Forelimb muscle (tissue), 1 donor: ENCODE measurements around the gene AKAP13. TPM values are rescaled to one million over a fixed set of nuclear protein-coding genes. Genes with fewer than 3 reads are reported as not detected.

Experiments
- DNase-seq: peaks from one replicate; pipeline ENCODE4 v3.0.0-alpha.2; 2013; ENCODE audit warnings: low read depth
- polyA plus RNA-seq: library from polyadenylated mRNA; unstranded; fragments of 120-200 nt; gene quantifications from one replicate; pipeline ENCODE4 v1.2.1, GENCODE V29; 2013; ENCODE audit not compliant: insufficient read length

The AKAP13 gene
- polyA plus RNA-seq, 1 donor: 61.1 TPM

- DNase-seq: peak; percentile 67
Observed at GRCh38 chr15:85730001-85730820, 349.8 kb downstream of the AKAP13 start.

DNA sequence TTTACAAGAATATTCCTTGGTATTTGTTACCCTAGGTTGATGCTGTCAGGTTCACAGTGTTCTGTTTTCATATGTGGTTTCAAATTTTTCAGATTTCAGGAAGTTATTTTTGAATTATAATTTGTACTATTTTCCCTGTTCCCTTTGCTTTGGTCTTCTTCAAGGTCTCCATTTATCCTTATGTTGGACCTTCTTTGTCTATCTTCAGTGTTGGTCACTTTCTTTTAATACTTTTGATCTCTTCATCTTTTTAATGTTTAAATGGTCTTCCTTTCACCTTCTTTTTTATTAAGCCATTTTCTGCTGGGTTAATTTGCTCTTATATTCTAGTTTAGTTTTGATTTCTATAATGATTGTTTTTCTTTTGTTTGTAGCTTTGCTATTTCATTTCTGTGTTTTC is 353.0 kb downstream of the AKAP13 start:
- DNase-seq: no peak

GRCh38 chr15:85737061-85737460 is 356.7 kb downstream of the AKAP13 start:
- DNase-seq: no peak

GRCh38 chr15:85741021-85741421 is 360.6 kb downstream of the AKAP13 start:
- DNase-seq: no peak

- DNase-seq: no peak
Observed at GRCh38 chr15:85741662-85742061, 361.3 kb downstream of the AKAP13 start.

- DNase-seq: no peak
Observed at GRCh38 chr15:85742186-85742821, 361.9 kb downstream of the AKAP13 start.

GRCh38 chr15:85743392-85744055 is 363.1 kb downstream of the AKAP13 start:
- no peak for DNase-seq

GRCh38 chr15:85744579-85744978 is 364.2 kb downstream of the AKAP13 start:
- DNase-seq: no peak

DNA sequence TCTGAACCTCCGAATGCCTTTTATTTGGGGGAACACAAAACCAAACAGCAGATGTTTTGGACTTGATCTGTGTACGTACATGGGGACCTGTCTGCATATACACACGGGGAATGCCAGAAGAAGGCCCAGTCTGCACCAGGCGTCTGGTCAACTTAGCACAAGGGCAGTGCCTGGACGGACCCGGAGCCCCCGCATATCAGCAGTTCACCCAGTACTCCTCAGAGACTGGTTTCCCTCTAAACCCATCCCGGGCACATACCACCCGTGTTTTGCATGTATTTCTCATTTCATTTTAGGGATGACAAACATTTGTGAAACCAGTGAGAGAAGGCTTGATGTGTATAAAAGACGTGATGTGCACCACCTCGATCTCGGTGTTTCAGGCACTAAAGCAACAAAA is 364.6 kb downstream of the AKAP13 start:
- DNase-seq: no peak

GRCh38 chr15:85745525-85746150 is 365.2 kb downstream of the AKAP13 start:
- no peak for DNase-seq

DNA sequence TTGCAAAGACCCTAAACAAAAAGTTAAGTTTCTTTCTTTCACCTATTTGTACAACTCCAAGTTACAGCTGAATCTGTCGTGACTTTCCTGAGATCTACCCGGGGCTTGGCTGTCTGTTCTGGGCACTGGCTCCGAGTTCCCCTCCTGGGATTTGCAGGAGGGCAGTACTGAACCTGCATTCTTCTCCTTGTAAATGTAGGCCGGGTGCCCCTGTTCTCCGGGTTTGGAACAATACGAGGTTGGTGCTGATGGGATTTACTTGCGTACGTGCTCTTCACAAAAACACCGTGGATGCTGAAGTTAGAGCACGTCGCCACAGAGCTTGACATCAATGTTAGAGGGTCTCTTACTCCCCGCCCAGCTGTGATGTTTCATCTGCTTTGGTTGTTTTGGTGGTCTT is 366.2 kb downstream of the AKAP13 start:
- no peak for DNase-seq

GRCh38 chr15:85748176-85748575 is 367.8 kb downstream of the AKAP13 start:
- no peak for DNase-seq

DNA sequence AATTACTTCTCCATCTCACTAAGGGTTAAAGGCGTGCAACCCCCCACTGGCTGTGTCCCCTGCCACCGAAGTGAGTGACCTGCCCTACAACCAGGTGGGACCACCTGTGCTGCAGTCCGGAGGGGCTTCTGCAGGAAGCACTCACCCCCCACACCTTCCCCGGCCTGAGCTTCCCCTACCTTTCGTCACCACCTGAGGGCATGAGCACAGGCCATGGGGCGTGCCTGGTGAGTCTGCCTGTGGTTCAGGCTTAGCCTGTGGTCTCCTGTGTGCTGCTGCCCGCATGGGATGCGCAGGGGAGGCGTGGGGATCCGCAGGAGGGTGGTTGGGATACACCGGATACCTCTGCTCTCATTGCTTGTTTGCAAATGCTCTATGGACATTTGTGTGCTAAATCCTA is 368.3 kb downstream of the AKAP13 start:
- DNase-seq: no peak

DNA sequence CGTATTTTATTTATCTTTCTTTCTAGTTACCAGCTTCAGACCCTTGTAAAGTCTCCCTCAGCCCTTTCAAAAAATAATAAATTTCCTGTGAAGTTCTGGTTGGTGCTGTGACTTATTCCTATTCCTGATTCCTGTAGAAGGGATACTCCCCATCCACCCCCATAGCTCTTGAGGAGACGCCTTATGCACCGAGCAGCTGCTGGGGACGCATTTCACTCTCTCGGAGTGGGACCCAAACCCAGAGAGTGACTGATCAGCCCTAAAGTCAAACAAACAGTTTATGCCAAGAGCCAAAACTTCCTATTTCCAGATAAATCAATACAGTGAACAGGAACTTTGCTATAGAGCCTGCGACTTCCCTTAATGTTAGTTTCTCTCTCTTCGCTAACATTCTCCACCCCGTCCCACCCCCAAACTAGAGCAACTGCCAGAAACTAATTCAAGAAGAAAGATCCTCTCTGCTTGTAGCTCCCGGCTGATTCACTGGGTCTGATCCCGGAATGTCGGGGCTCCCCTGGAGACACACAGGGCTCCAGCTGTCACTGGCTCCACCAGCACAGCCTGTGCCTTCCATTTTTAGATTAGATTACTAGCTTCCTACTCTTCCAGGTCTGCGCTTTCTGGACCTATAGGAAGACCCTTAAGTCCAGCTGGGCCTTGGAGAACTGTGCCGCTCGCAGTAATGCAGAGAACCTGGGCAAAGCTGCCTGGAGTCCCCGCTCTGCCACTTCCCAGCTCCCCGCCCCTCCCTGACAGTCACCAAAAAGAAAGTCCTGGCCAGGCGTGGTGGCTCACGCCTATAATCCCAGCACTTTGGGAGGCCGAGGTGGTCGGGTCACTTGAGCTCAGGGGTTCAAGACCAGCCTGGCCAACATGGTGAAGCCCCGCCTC is 369.1 kb downstream of the AKAP13 start:
- DNase-seq: peak; percentile 54

DNA sequence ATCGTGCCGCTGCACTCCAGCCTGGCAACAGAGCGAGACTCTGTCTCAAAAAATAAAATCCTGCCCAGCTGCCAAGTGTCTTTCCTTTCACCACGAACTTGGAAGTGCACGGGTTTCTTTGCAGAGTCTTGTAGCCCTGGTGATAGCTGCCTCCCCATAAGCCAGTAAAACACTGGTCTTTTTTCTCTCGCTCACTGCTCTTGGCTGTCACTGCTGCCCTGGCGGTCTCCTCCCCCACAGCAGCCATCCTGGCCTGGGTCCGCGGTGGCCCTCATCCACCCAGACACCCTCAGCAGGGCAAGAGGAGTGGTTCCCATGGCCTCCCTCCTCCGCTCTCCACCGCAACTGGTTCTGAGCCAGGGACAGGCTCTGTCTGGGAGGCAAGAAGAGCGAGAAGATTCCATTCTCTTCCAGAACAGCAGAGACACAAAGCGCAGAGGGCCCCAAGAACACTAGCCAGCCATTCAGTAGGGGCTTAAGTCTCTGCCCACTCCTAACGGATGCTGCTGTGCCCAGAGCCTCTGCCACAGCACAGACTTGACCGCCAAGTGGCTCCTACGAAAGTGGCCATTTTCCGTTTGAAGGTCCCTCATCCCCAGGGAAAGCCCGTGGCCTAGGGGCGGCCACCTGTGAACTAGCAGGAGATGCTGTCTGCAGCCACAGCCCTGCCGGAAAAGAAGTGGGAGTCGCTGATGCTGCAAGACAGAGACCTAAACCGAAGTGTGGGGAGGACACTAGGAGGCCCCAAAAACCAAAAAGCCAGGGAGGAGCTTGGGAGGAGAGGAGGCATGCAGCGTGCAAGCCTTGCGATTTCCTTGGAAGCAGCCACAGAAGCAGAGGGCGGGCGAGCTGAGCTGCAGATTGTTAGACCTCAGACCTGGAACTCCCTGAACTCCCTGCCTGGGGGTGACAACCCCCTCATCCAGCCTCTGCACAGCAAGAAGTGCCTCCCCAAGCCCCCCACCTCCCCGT is 370.2 kb downstream of the AKAP13 start:
- no peak for DNase-seq

GRCh38 chr15:85751291-85752123 is 371.1 kb downstream of the AKAP13 start:
- DNase-seq: no peak

DNA sequence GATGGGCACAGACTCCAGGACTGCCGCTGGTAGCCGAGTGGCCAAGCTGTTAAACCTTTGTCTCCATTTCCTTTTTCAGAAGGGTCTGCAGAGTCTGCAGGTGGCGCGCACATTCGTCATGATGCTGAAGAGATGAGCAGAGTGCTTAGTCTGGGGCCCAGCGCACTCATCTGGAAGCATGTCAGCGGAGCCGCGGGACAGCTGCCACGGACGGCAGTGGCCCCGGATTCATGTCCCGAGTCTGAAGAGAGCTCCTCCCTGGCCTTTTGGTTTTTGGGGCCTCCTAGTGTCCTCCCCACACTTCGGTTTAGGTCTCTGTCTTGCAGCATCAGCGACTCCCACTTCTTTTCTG is 371.7 kb downstream of the AKAP13 start:
- no peak for DNase-seq

DNA sequence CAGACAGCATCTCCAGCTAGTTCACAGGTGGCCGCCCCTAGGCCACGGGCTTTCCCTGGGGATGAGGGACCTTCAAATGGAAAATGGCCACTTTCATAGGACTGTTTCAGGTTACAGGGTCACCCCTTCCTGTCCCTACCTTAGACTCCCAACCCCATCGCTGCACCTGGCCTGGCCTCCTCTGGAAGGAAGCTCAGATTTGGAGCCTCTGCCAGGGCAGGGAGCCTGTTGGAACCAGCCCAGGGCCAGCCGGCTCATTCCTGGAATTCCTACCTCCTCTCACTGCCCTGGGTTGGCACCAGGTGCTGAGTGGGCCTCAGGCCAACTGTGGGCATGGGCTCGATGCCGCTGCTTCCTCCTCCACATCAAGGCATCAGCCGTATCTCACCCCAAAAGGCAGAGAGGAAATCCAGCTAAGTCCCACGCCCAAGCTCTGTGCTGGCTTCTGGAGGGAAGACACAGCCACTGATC is 372.1 kb downstream of the AKAP13 start:
- DNase-seq: no peak

- no peak for DNase-seq
Observed at GRCh38 chr15:85753261-85753660, 372.9 kb downstream of the AKAP13 start.
